Lower lobe of right lung (tissue), 2 donors: ENCODE results near the gene DDX49. TPM values are rescaled to one million over a fixed set of nuclear protein-coding genes. Genes with fewer than 3 reads are reported as not detected.

Experiments used
- ATAC-seq, 2 donors: fragments of 200-7000 bp; cut with Tn5 transposase; one replicate each; pipeline ENCODE4 v1.9.1; 2020 to 2022; ENCODE audit warnings: mild to moderate bottlenecking in 2 of 2, moderate library complexity in 2 of 2
- DNase-seq: peaks from one replicate; pipeline ENCODE4 v3.0.0-alpha.2; 2020
- H3K27ac ChIP-seq: fragments of 200-600 bp; one replicate; pipeline ENCODE4 v1.8.0; 2022
- H3K27me3 ChIP-seq: fragments of 200-600 bp; one replicate; pipeline ENCODE4 v1.8.0; 2022; ENCODE audit warnings: low read depth
- H3K36me3 ChIP-seq: fragments of 200-600 bp; one replicate; pipeline ENCODE4 v1.8.0; 2022; ENCODE audit warnings: mild to moderate bottlenecking
- H3K4me1 ChIP-seq: fragments of 200-600 bp; one replicate; pipeline ENCODE4 v1.8.0; 2022
- H3K4me3 ChIP-seq: fragments of 200-600 bp; one replicate; pipeline ENCODE4 v1.8.0; 2022; ENCODE audit warnings: mild to moderate bottlenecking
- H3K9me3 ChIP-seq: fragments of 200-600 bp; one replicate; pipeline ENCODE4 v1.8.0; 2022
- CTCF ChIP-seq: fragments of 200-600 bp; IDR thresholded peaks from one replicate; pipeline ENCODE4 v1.8.0; 2022; ENCODE audit warnings: antibody characterized with exemption, mild to moderate bottlenecking
- intact Hi-C: fragments of 100-400 bp; cut with DNase I; formaldehyde crosslinking; loops from one replicate; pipeline ENCODE4 v1.11.0; 2022
- total RNA-seq: library from RNA; stranded (reverse); fragmentation: NEBNext Ultra II Directional; extraction: Animal tissue kit (Norgen Biotek cat#: 25700); gene quantifications from one replicate; pipeline ENCODE4 v1.2.1, GENCODE V29; 2021
- donor health status: DM: no; HTN: yes; CAD: no; lungs with severe emphysema.

DDX49 gene
- total RNA-seq, 1 donor from 2014 or later = 32.2 TPM

DNA sequence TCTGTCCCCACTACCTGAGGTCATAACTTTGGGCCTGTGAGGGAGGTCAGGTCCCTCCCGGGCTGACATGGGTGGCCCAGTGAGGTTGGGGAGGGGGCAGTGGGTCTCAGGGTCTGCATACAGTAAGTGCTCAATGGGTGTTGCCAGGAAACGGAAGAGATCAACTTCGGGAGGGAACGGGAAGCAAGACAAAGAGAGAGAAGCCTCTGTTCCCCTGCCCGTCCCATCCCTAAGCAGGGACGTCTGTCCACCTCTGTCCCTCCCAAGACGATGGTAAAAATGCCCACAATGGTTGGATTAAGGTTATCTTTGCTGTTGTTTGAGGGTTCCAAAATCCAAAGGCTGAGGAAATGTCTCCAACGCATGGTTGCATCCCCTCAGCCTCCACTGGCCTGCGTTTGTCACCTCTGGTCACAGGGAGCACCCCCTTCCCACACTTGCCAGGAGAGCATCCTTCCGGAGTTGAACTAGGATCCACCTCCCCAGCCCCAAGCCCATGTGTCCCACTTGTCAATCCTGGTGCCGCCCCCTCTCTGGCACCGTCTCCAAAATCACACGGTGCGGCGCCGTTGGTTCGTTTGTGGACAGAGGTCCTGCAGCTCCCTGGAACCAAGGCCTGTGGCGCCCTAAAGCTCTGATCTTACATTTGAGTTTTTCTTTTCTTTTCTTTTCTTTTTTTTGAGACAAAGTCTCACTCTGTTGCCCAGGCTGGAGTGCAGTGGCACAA is 22.3 kb downstream of the DDX49 start:
- H3K9me3 ChIP-seq = no peaks in the 10 kb centered on the region
- DNase-seq = no peak
- ATAC-seq = no peak
- no peaks in the 10 kb centered on the region for H3K27me3 ChIP-seq
- H3K36me3 ChIP-seq = peaks cover 6% of the 10 kb centered on the region
- no peak for TF ChIP-seq CTCF
- intact Hi-C loops = no loop called here
- no peak overlapping the region for H3K4me3 ChIP-seq
- no peak overlapping the region for H3K27ac ChIP-seq
- H3K4me1 ChIP-seq = peaks cover 14% of the 10 kb centered on the region

- DNase-seq = no peak
- no peaks in the 10 kb centered on the region for H3K27me3 ChIP-seq
- H3K27ac ChIP-seq = no peak overlapping the region
- no peak overlapping the region for H3K4me3 ChIP-seq
- intact Hi-C loops = no loop called here
- no peak for ATAC-seq
- H3K36me3 ChIP-seq = peaks cover 6% of the 10 kb centered on the region
- H3K4me1 ChIP-seq = peaks cover 14% of the 10 kb centered on the region
- no peaks in the 10 kb centered on the region for H3K9me3 ChIP-seq
- TF ChIP-seq CTCF = no peak
Measured at GRCh38 chr19:18942692-18943091, 23.2 kb downstream of the DDX49 start.

DNA sequence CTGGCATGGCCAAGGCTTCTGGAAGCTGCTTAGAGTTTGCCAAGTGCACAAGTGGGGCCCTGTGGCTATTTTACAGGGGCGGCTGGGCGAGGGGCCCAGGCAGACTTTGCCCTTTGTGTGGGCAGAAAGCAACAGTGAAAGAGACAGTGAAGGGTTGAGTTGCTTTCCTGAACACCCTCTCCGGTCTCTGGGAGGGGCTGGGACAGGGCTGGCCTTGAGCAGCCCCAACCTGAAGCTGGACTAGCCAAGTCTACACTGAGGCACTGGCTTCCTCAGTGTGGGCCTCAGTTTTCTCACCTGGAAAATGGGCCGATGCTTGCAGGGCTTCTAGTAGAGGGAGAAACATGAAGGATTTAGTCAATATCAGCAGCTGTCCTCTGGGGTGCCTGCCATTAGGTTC is 23.9 kb downstream of the DDX49 start:
- Histone ChIP-seq H3K27ac (no peak overlapping the region), H3K9me3 (no peaks in the 10 kb centered on the region), H3K27me3 (no peaks in the 10 kb centered on the region), H3K36me3 (peaks cover under 1% of the 10 kb centered on the region), H3K4me1 (peaks cover 14% of the 10 kb centered on the region), H3K4me3 (no peak overlapping the region)
- TF ChIP-seq CTCF = no peak
- DNase-seq (no peak), ATAC-seq (no peak)
- intact Hi-C loops = no loop called here

GRCh38 chr19:18945297-18945696 is 25.8 kb downstream of the DDX49 start:
- DNase-seq (no peak), ATAC-seq (no peak)
- no peaks in the 10 kb centered on the region for H3K9me3 ChIP-seq
- intact Hi-C loops = no loop called here
- no peaks in the 10 kb centered on the region for H3K36me3 ChIP-seq
- no peaks in the 10 kb centered on the region for H3K27me3 ChIP-seq
- H3K27ac ChIP-seq = no peak overlapping the region
- peaks cover 9% of the 10 kb centered on the region for H3K4me1 ChIP-seq
- no peak overlapping the region for H3K4me3 ChIP-seq
- no peak for TF ChIP-seq CTCF

GRCh38 chr19:18946335-18946734 is 26.8 kb downstream of the DDX49 start:
- intact Hi-C loops = no loop called here
- DNase-seq (no peak), ATAC-seq (no peak)
- Histone ChIP-seq H3K27me3 (no peaks in the 10 kb centered on the region), H3K4me3 (no peak overlapping the region), H3K4me1 (peaks cover 6% of the 10 kb centered on the region), H3K27ac (no peak overlapping the region), H3K9me3 (no peaks in the 10 kb centered on the region), H3K36me3 (no peaks in the 10 kb centered on the region)
- no peak for TF ChIP-seq CTCF
